ENCODE measurements around the gene CFAP100.

Gene CFAP100

GRCh38 chr3:126399756-126400155 is 5.0 kb downstream of the CFAP100 start:
- no peak for DNase-seq (ENCODE audit: low read depth in 2 of 2)

GRCh38 chr3:126401611-126402160 is 7.0 kb downstream of the CFAP100 start:
- DNase-seq (ENCODE audit: low read depth in 2 of 2), result no peak

- no peak for DNase-seq (ENCODE audit: low read depth in 2 of 2)
These were observed 7.5 kb downstream of the CFAP100 start for GRCh38 chr3:126402178-126402577.

- no peak for DNase-seq (ENCODE audit: low read depth in 2 of 2)
These were observed 8.1 kb downstream of the CFAP100 start for GRCh38 chr3:126402666-126403302.

GRCh38 chr3:126406389-126407296 is 11.9 kb downstream of the CFAP100 start:
- no peak for DNase-seq (ENCODE audit: low read depth in 2 of 2)

- no peak for DNase-seq (ENCODE audit: low read depth in 2 of 2)
These were observed 12.8 kb downstream of the CFAP100 start for GRCh38 chr3:126407412-126408044.

- DNase-seq (ENCODE audit: low read depth in 2 of 2), result no peak
These were observed 13.4 kb downstream of the CFAP100 start for GRCh38 chr3:126408099-126408498.

- DNase-seq (ENCODE audit: low read depth in 2 of 2), result no peak
These were observed 18.4 kb downstream of the CFAP100 start for GRCh38 chr3:126412841-126413692.

GRCh38 chr3:126413693-126414080 is 19.0 kb downstream of the CFAP100 start:
- DNase-seq (ENCODE audit: low read depth in 2 of 2), result no peak

GRCh38 chr3:126414406-126414805 is 19.7 kb downstream of the CFAP100 start:
- DNase-seq (ENCODE audit: low read depth in 2 of 2), result no peak

GRCh38 chr3:126414961-126415660 is 20.4 kb downstream of the CFAP100 start:
- no peak for DNase-seq (ENCODE audit: low read depth in 2 of 2)

- DNase-seq (ENCODE audit: low read depth in 2 of 2), result no peak
These were observed 21.2 kb downstream of the CFAP100 start for GRCh38 chr3:126415661-126416591.

- no peak for DNase-seq (ENCODE audit: low read depth in 2 of 2)
These were observed 22.2 kb downstream of the CFAP100 start for GRCh38 chr3:126416943-126417342.

GRCh38 chr3:126417515-126417914 is 22.8 kb downstream of the CFAP100 start:
- DNase-seq (ENCODE audit: low read depth in 2 of 2), result no peak

GRCh38 chr3:126417981-126418530 is 23.3 kb downstream of the CFAP100 start:
- DNase-seq (ENCODE audit: low read depth in 2 of 2), result no peak

GRCh38 chr3:126418661-126419131 is 24.0 kb downstream of the CFAP100 start:
- DNase-seq (ENCODE audit: low read depth in 2 of 2), result no peak

- no peak for DNase-seq (ENCODE audit: low read depth in 2 of 2)
These were observed 24.5 kb downstream of the CFAP100 start for GRCh38 chr3:126419151-126419703.

- no peak for DNase-seq (ENCODE audit: low read depth in 2 of 2)
These were observed 25.4 kb downstream of the CFAP100 start for GRCh38 chr3:126419886-126420786.
